Measurements from ENCODE around the gene RNU6-9.

The RNU6-9 gene

GRCh38 chr19:897442-898039, 4.3 kb downstream of the RNU6-9 start:
- no peak overlapping the region for H3K9ac ChIP-seq (ENCODE audit: insufficient read length)

GRCh38 chr19:898663-899062, 5.4 kb downstream of the RNU6-9 start:
- no peak for TF ChIP-seq FOXP2 (optimal IDR thresholded peaks at IDR 0.05; ENCODE audit: control extremely low read depth, extremely low read length, insufficient read depth)
- no peak for TF ChIP-seq EZH2 (IDR thresholded peaks at IDR 0.05)
- no peak for TF ChIP-seq POLR2AphosphoS5 (IDR thresholded peaks at IDR 0.05; ENCODE audit: borderline replicate concordance, low read depth, low read length)
- H3K9ac ChIP-seq (ENCODE audit: insufficient read length) = no peak overlapping the region
- no peaks in the 10 kb centered on the region; the same call in 1 of the 2 replicates for H3K36me3 ChIP-seq (ENCODE audit: insufficient read depth, low read length)
- H3K4me3 ChIP-seq = no peak overlapping the region
- H3K27ac ChIP-seq = no peak overlapping the region
- no peaks in the 10 kb centered on the region for H3K9me3 ChIP-seq (ENCODE audit: low read depth, low read length)
- DNase-seq (ENCODE audit: low read depth, low spot score) = no peak

More at GRCh38 chr19:897442-898039, 4.3 kb downstream of the RNU6-9 start:
- no peaks in the 10 kb centered on the region for H3K9me3 ChIP-seq (ENCODE audit: low read depth, low read length)
- no peak overlapping the region for H3K4me3 ChIP-seq
- no peaks in the 10 kb centered on the region; the same call in 1 of the 2 replicates for H3K36me3 ChIP-seq (ENCODE audit: insufficient read depth, low read length)
- no peak for DNase-seq (ENCODE audit: low read depth, low spot score)
- no peak for TF ChIP-seq POLR2AphosphoS5 (IDR thresholded peaks at IDR 0.05; ENCODE audit: borderline replicate concordance, low read depth, low read length)
- no peak for TF ChIP-seq EZH2 (IDR thresholded peaks at IDR 0.05)
- TF ChIP-seq FOXP2 (optimal IDR thresholded peaks at IDR 0.05; ENCODE audit: control extremely low read depth, extremely low read length, insufficient read depth) = no peak
- no peak overlapping the region for H3K27ac ChIP-seq

- Histone ChIP-seq H3K9me3 (ENCODE audit: low read depth, low read length) (no peaks in the 10 kb centered on the region), H3K9ac (ENCODE audit: insufficient read length) (no peak overlapping the region), H3K4me3 (no peak overlapping the region), H3K36me3 (ENCODE audit: insufficient read depth, low read length) (no peaks in the 10 kb centered on the region; the same call in 1 of the 2 replicates), H3K27ac (no peak overlapping the region)
- no peak for TF ChIP-seq POLR2AphosphoS5 (IDR thresholded peaks at IDR 0.05; ENCODE audit: borderline replicate concordance, low read depth, low read length)
- TF ChIP-seq EZH2 (IDR thresholded peaks at IDR 0.05) = no peak
- no peak for TF ChIP-seq FOXP2 (optimal IDR thresholded peaks at IDR 0.05; ENCODE audit: control extremely low read depth, extremely low read length, insufficient read depth)
- no peak for DNase-seq (ENCODE audit: low read depth, low spot score)
These were observed 6.2 kb downstream of the RNU6-9 start for GRCh38 chr19:899336-900042.

- Histone ChIP-seq H3K36me3 (ENCODE audit: insufficient read depth, low read length) (no peaks in the 10 kb centered on the region; the same call in 1 of the 2 replicates), H3K4me3 (no peak overlapping the region), H3K27ac (no peak overlapping the region), H3K9ac (ENCODE audit: insufficient read length) (no peak overlapping the region), H3K9me3 (ENCODE audit: low read depth, low read length) (no peaks in the 10 kb centered on the region)
- TF ChIP-seq POLR2AphosphoS5 (IDR thresholded peaks at IDR 0.05; ENCODE audit: borderline replicate concordance, low read depth, low read length) = no peak
- no peak for TF ChIP-seq EZH2 (IDR thresholded peaks at IDR 0.05)
- no peak for DNase-seq (ENCODE audit: low read depth, low spot score)
These were observed 6.7 kb downstream of the RNU6-9 start for GRCh38 chr19:900043-900301.

GRCh38 chr19:900302-901111, 7.2 kb downstream of the RNU6-9 start:
- no peak overlapping the region for H3K27ac ChIP-seq
- no peak for DNase-seq (ENCODE audit: low read depth, low spot score)
- H3K36me3 ChIP-seq (ENCODE audit: insufficient read depth, low read length) = no peaks in the 10 kb centered on the region; the same call in 1 of the 2 replicates
- no peaks in the 10 kb centered on the region for H3K9me3 ChIP-seq (ENCODE audit: low read depth, low read length)
- no peak overlapping the region for H3K4me3 ChIP-seq
- H3K9ac ChIP-seq (ENCODE audit: insufficient read length) = no peak overlapping the region
- TF ChIP-seq EZH2 (IDR thresholded peaks at IDR 0.05) = no peak
- TF ChIP-seq FOXP2 (optimal IDR thresholded peaks at IDR 0.05; ENCODE audit: control extremely low read depth, extremely low read length, insufficient read depth) = no peak
- no peak for TF ChIP-seq POLR2AphosphoS5 (IDR thresholded peaks at IDR 0.05; ENCODE audit: borderline replicate concordance, low read depth, low read length)

- DNase-seq (ENCODE audit: low read depth, low spot score) = no peak
- no peaks in the 10 kb centered on the region for H3K9me3 ChIP-seq (ENCODE audit: low read depth, low read length)
- H3K9ac ChIP-seq (ENCODE audit: insufficient read length) = no peak overlapping the region
- TF ChIP-seq EZH2 (IDR thresholded peaks at IDR 0.05) = no peak
- no peak for TF ChIP-seq FOXP2 (optimal IDR thresholded peaks at IDR 0.05; ENCODE audit: control extremely low read depth, extremely low read length, insufficient read depth)
- no peak for TF ChIP-seq POLR2AphosphoS5 (IDR thresholded peaks at IDR 0.05; ENCODE audit: borderline replicate concordance, low read depth, low read length)
- H3K4me3 ChIP-seq = no peak overlapping the region
- no peak overlapping the region for H3K27ac ChIP-seq
- H3K36me3 ChIP-seq (ENCODE audit: insufficient read depth, low read length) = no peaks in the 10 kb centered on the region; the same call in 1 of the 2 replicates
These were observed 8.2 kb downstream of the RNU6-9 start for GRCh38 chr19:901216-902092.

- Histone ChIP-seq H3K4me3 (no peak overlapping the region), H3K36me3 (ENCODE audit: insufficient read depth, low read length) (no peaks in the 10 kb centered on the region; the same call in 1 of the 2 replicates), H3K27ac (no peak overlapping the region), H3K9me3 (ENCODE audit: low read depth, low read length) (no peaks in the 10 kb centered on the region), H3K9ac (ENCODE audit: insufficient read length) (no peak overlapping the region)
- no peak for DNase-seq (ENCODE audit: low read depth, low spot score)
- no peak for TF ChIP-seq FOXP2 (optimal IDR thresholded peaks at IDR 0.05; ENCODE audit: control extremely low read depth, extremely low read length, insufficient read depth)
- no peak for TF ChIP-seq POLR2AphosphoS5 (IDR thresholded peaks at IDR 0.05; ENCODE audit: borderline replicate concordance, low read depth, low read length)
- TF ChIP-seq EZH2 (IDR thresholded peaks at IDR 0.05) = no peak
These were observed 8.7 kb downstream of the RNU6-9 start for GRCh38 chr19:902093-902370.
